IMR-90 (cell line): ENCODE results near the gene LGI2. TPM values are rescaled to one million over a fixed set of nuclear protein-coding genes. Genes with fewer than 3 reads are reported as not detected.

ENCODE experiments used
- ATAC-seq: fragments of 200-7000 bp; cut with Tn5 transposase; 2 replicates; pipeline ENCODE4 v1.9.1; 2020; ENCODE audit warnings: low read depth, mild to moderate bottlenecking, moderate library complexity
- BruUV-seq: library from RNA; stranded (reverse); fragments of 400-500 nt; replicated peaks from 2 replicates; lab custom pipeline; 2021; lab: Mats Ljungman, UMichigan
- CTCF ChIA-PET: fragments of 300-600 bp; formaldehyde crosslinking; extraction: SDS; loops from one replicate; lab custom pipeline; 2021; ENCODE audit warnings: antibody characterized with exemption; lab: Yijun Ruan, JAX
- POLR2A ChIA-PET: fragments of 300-600 bp; sonication (Branson Sonifier 250); formaldehyde crosslinking; loops from one replicate; lab custom pipeline; 2022; ENCODE audit warnings: antibody characterized with exemption; ENCODE audit not compliant: unreplicated experiment; lab: Charles Lee
- DNase-seq: peaks from one replicate; pipeline ENCODE4 v3.0.0; 2013
- H2AFZ ChIP-seq: replicated peaks from 2 replicates; pipeline ENCODE3; 2013; ENCODE audit warnings: low read length, mild to moderate bottlenecking; ENCODE audit not compliant: poor library complexity
- H2AK5ac ChIP-seq: 2 replicates; pipeline ENCODE4 v1.6.1; 2013; ENCODE audit warnings: low read depth, low read length, inconsistent platforms
- H2AK9ac ChIP-seq: replicated peaks from 2 replicates; pipeline ENCODE3; 2013; ENCODE audit warnings: mild to moderate bottlenecking, low read depth, low read length, moderate library complexity; ENCODE audit not compliant: poor library complexity
- H2BK120ac ChIP-seq: 2 replicates; pipeline ENCODE4 v1.6.1; 2013; ENCODE audit warnings: low read depth, low read length, inconsistent platforms
- H2BK15ac ChIP-seq: 3 replicates; pipeline ENCODE4 v1.6.1; 2013; ENCODE audit warnings: low read depth, low read length, inconsistent platforms
- H2BK20ac ChIP-seq: 2 replicates; pipeline ENCODE4 v1.6.1; 2013; ENCODE audit warnings: low read depth, mild to moderate bottlenecking, inconsistent platforms, low read length, moderate library complexity
- H2BK5ac ChIP-seq: 2 replicates; pipeline ENCODE4 v1.6.1; 2013; ENCODE audit warnings: mild to moderate bottlenecking, low read depth, low read length, inconsistent platforms; ENCODE audit not compliant: poor library complexity, severe bottlenecking
- H3K14ac ChIP-seq: replicated peaks from 2 replicates; pipeline ENCODE4 v1.6.1; 2013; ENCODE audit warnings: low read depth, low read length, inconsistent platforms
- H3K18ac ChIP-seq: 2 replicates; pipeline ENCODE4 v1.6.1; 2013; ENCODE audit warnings: low read depth, low read length, control low read depth
- H3K23ac ChIP-seq: 2 replicates; pipeline ENCODE4 v1.6.1; 2013; ENCODE audit warnings: low read depth, low read length, inconsistent platforms
- H3K27ac ChIP-seq: 2 replicates; pipeline ENCODE4 v1.5.1; 2013; ENCODE audit warnings: mild to moderate bottlenecking, control low read depth, low read length; ENCODE audit not compliant: insufficient read depth
- H3K27me3 ChIP-seq: 2 replicates; pipeline ENCODE4 v1.6.1; 2013; ENCODE audit warnings: low read length; ENCODE audit not compliant: control insufficient read depth, insufficient read depth
- H3K36me3 ChIP-seq: 2 replicates; pipeline ENCODE4 v1.6.1; 2013; ENCODE audit warnings: low read length, mixed read lengths; ENCODE audit not compliant: control insufficient read depth, insufficient read depth
- H3K4ac ChIP-seq: 2 replicates; pipeline ENCODE4 v1.6.1; 2013; ENCODE audit warnings: low read depth, low read length, inconsistent platforms
- H3K4me1 ChIP-seq: 2 replicates; pipeline ENCODE4 v1.6.1; 2013; ENCODE audit warnings: low read length, mixed read lengths; ENCODE audit not compliant: control insufficient read depth, insufficient read depth
- H3K4me2 ChIP-seq: 2 replicates; pipeline ENCODE4 v1.6.1; 2013; ENCODE audit warnings: low read depth, mild to moderate bottlenecking, control low read depth, low read length, moderate library complexity
- H3K4me3 ChIP-seq: 2 replicates; pipeline ENCODE4 v1.5.1; 2013; ENCODE audit warnings: low read depth, mild to moderate bottlenecking, control low read depth, low read length, moderate library complexity; ENCODE audit not compliant: insufficient read depth
- H3K56ac ChIP-seq: 2 replicates; pipeline ENCODE4 v1.6.1; 2013; ENCODE audit warnings: low read length, inconsistent platforms; ENCODE audit not compliant: insufficient read depth; ENCODE audit errors: extremely low read depth
- H3K79me1 ChIP-seq, 2 experiments: 2 replicates each; pipeline ENCODE4 v1.6.1; 2013; ENCODE audit warnings: low read length in 2 of 2, inconsistent platforms in 1 of 2, low read depth in 1 of 2
- H3K9ac ChIP-seq: 2 replicates; pipeline ENCODE4 v1.6.1; 2013; ENCODE audit warnings: low read depth, low read length, control low read depth
- H3K9me1 ChIP-seq: 2 replicates; pipeline ENCODE4 v1.6.1; 2013; ENCODE audit warnings: low read length, inconsistent platforms; ENCODE audit not compliant: insufficient read depth
- H3K9me3 ChIP-seq: 2 replicates; pipeline ENCODE4 v1.6.1; 2013; ENCODE audit warnings: low read length; ENCODE audit not compliant: control insufficient read depth, insufficient read depth
- H4K20me1 ChIP-seq: 2 replicates; pipeline ENCODE4 v1.6.1; 2013; ENCODE audit warnings: low read length, inconsistent platforms; ENCODE audit not compliant: insufficient read depth
- H4K5ac ChIP-seq: 2 replicates; pipeline ENCODE4 v1.6.1; 2013; ENCODE audit warnings: mild to moderate bottlenecking, low read depth, low read length, control low read depth
- H4K8ac ChIP-seq, 2 experiments: 2 replicates each; pipeline ENCODE4 v1.6.1; 2013; ENCODE audit warnings: low read depth in 2 of 2, low read length in 2 of 2, control low read depth in 1 of 2, inconsistent platforms in 1 of 2
- H4K91ac ChIP-seq: 2 replicates; pipeline ENCODE4 v1.6.1; 2013; ENCODE audit warnings: low read depth, low read length, inconsistent platforms; ENCODE audit not compliant: insufficient read depth
- CTCF ChIP-seq: conservative IDR thresholded peaks from 2 replicates; pipeline ENCODE4 v1.5.1; 2012; ENCODE audit warnings: mild to moderate bottlenecking, low read depth, low read length, improper control_type of control experiment
- ELK1 ChIP-seq: fragments of 150-350 bp; IDR thresholded peaks from 2 replicates; pipeline ENCODE4 v1.6.1; 2016; ENCODE audit warnings: low read depth, mild to moderate bottlenecking, low read length, moderate library complexity, borderline replicate concordance
- MAFK ChIP-seq: IDR thresholded peaks from 2 replicates; pipeline ENCODE4 v1.6.1; 2012; ENCODE audit warnings: low read depth, low read length, improper control_type of control experiment
- MAZ ChIP-seq: IDR thresholded peaks from 2 replicates; pipeline ENCODE4 v1.6.1; 2012; ENCODE audit warnings: low read depth, mild to moderate bottlenecking, low read length, improper control_type of control experiment, moderate library complexity, borderline replicate concordance
- MXI1 ChIP-seq: IDR thresholded peaks from 2 replicates; pipeline ENCODE4 v1.6.1; 2012; ENCODE audit warnings: low read depth, mild to moderate bottlenecking, low read length, moderate library complexity, borderline replicate concordance
- NFE2L2 ChIP-seq: fragments of 150-350 bp; IDR thresholded peaks from 2 replicates; pipeline ENCODE4 v1.6.1; 2016; ENCODE audit warnings: low read depth, mild to moderate bottlenecking, low read length
- RFX5 ChIP-seq: IDR thresholded peaks from 2 replicates; pipeline ENCODE4 v1.8.0; 2012; ENCODE audit warnings: low read depth, mild to moderate bottlenecking, low read length, moderate library complexity
- SMC3 ChIP-seq: fragments of 150-350 bp; IDR thresholded peaks from 2 replicates; pipeline ENCODE4 v1.6.1; 2016; ENCODE audit warnings: low read depth, mild to moderate bottlenecking, antibody characterized with exemption, low read length, moderate library complexity
- USF2 ChIP-seq: fragments of 150-350 bp; IDR thresholded peaks from 2 replicates; pipeline ENCODE4 v1.6.1; 2017; ENCODE audit warnings: mild to moderate bottlenecking, antibody characterized with exemption, low read length, low read depth
- WGBS, 2 experiments: methylation state at CpG; one replicate each; pipeline versions ENCODE4 v1.1.5 to v1.1.7; 2013; ENCODE audit warnings: missing lambda C conversion rate in 2 of 2; ENCODE audit not compliant: insufficient read length in 1 of 2; ENCODE audit errors: extremely low coverage in 2 of 2; 5-methylcytosine and 5-hydroxymethylcytosine counted together
- dilution Hi-C: fragments of 300-500 bp; cut with HindIII; formaldehyde crosslinking; loops from one replicate; pipeline ENCODE4 v1.14.3; 2018; ENCODE audit warnings: low sequenced_read_pairs; ENCODE audit not compliant: unreplicated experiment
- in situ Hi-C: fragments of 300-500 bp; cut with MboI; formaldehyde crosslinking; loops from 3 replicates; pipeline ENCODE4 v1.14.3; 2019; ENCODE audit warnings: low sequenced_read_pairs, inconsistent platforms, mixed read lengths
- intact Hi-C: fragments of 100-400 bp; cut with micrococcal nuclease; formaldehyde crosslinking; loops from 2 replicates; pipeline ENCODE4 v1.10.0; 2022
- polyA plus RNA-seq, 3 experiments: library from polyadenylated mRNA; depleted of rRNA; stranded (reverse); fragments of >200 nt; gene quantifications; 2 replicates each; pipeline ENCODE4 v1.2.3, GENCODE V29; 2012; ENCODE audit warnings: low replicate concordance in 1 of 3
- total RNA-seq: library from RNA; depleted of rRNA; stranded (reverse); fragments of >200 nt; gene quantifications from 2 replicates; pipeline ENCODE4 v1.2.3, GENCODE V29; 2012

LGI2 gene
- total and polyA plus RNA-seq, 2 of the 4 experiments (the other 2 are of a cell fraction) = not detected

- H3K4me3 ChIP-seq = no peak overlapping the region
These were observed 28.1 kb downstream of the LGI2 start for GRCh38 chr4:25002681-25003080.

More at GRCh38 chr4:25002681-25003080, 28.1 kb downstream of the LGI2 start:
- Histone ChIP-seq H3K56ac (no peak overlapping the region), H2AK9ac (no peak overlapping the region), H3K14ac (no peak overlapping the region), H4K91ac (no peak overlapping the region), H3K9me1 (no peaks in the 10 kb centered on the region), H3K4ac (no peak overlapping the region), H3K79me1 (no peaks in the 10 kb centered on the region), H3K9ac (no peak overlapping the region), H4K8ac (no peak overlapping the region), H2AFZ (no peak overlapping the region), H2BK15ac (no peak overlapping the region), H2BK20ac (no peak overlapping the region), H3K36me3 (no peaks in the 10 kb centered on the region), H4K20me1 (no peaks in the 10 kb centered on the region), H2BK120ac (no peak overlapping the region), H3K23ac (no peak overlapping the region), H4K5ac (no peak overlapping the region), H2BK5ac (no peak overlapping the region), H3K27me3 (peaks cover 14% of the 10 kb centered on the region), H3K18ac (no peak overlapping the region), H2AK5ac (no peak overlapping the region), H3K27ac (no peak overlapping the region), H3K4me1 (no peaks in the 10 kb centered on the region), H3K4me2 (no peak overlapping the region), H3K9me3 (no peaks in the 10 kb centered on the region)
- ChIA-PET CTCF (no interaction called here), POLR2A (no interaction called here)
- ATAC-seq = no peak
- in situ Hi-C loops (no loop called here), dilution Hi-C loops (no loop called here), intact Hi-C loops (loop anchor here (1.0 kb wide), 1 partner anchor 28 kb away; the partner anchor contains the start of gene LGI2)
- TF ChIP-seq MXI1 = no peak
- no peak for TF ChIP-seq MAFK
- TF ChIP-seq CTCF = no peak
- TF ChIP-seq USF2 = no peak
- TF ChIP-seq RFX5 = no peak
- TF ChIP-seq ELK1 = no peak
- TF ChIP-seq SMC3 = no peak
- TF ChIP-seq NFE2L2 = no peak
- no peak for TF ChIP-seq MAZ
- no TSS peak for BruUV-seq
- no peak for DNase-seq
- WGBS, 2 experiments = no CpG with 5 or more reads among the region's 1 CpG
